BJ (cell line): ENCODE results near the gene SELENOF. TPM values are rescaled to one million over a fixed set of nuclear protein-coding genes. Genes with fewer than 3 reads are reported as not detected.

Experiments used
- CTCF ChIA-PET: fragments of 350-600 bp; formaldehyde crosslinking; extraction: SDS; loops from one replicate; lab custom pipeline; 2021; ENCODE audit warnings: antibody characterized with exemption, inconsistent platforms; lab: Yijun Ruan, JAX
- POLR2A ChIA-PET: fragments of 300-600 bp; sonication (Branson Sonifier 250); formaldehyde crosslinking; extraction: SDS; loops from one replicate; lab custom pipeline; 2021; ENCODE audit warnings: antibody characterized with exemption; lab: Charles Lee
- DNase-seq: peaks from one replicate; pipeline ENCODE4 v3.0.0-alpha.2; 2011; ENCODE audit warnings: low read depth
- H3K27me3 ChIP-seq: 2 replicates; pipeline ENCODE4 v1.6.0; 2011; ENCODE audit warnings: low read length; ENCODE audit not compliant: control insufficient read depth, insufficient read depth
- H3K36me3 ChIP-seq: 2 replicates; pipeline ENCODE4 v1.5.1; 2011; ENCODE audit warnings: low read length; ENCODE audit not compliant: control insufficient read depth, insufficient read depth
- H3K4me3 ChIP-seq: 2 replicates; pipeline ENCODE4 v1.5.1; 2011; ENCODE audit warnings: low read depth, mild to moderate bottlenecking, control low read depth, low read length
- polyA plus RNA-seq: library from polyadenylated mRNA; depleted of rRNA; stranded (reverse); fragments of >200 nt; gene quantifications from 2 replicates; pipeline ENCODE4 v1.2.3, GENCODE V29; 2011
- TF ChIP-seq, protein P1 (sequence below): IDR thresholded peaks from 2 replicates; pipeline ENCODE4 v1.5.1; 2011; ENCODE audit warnings: low read depth, mild to moderate bottlenecking, control low read depth, inconsistent platforms, low read length, moderate library complexity; ENCODE audit not compliant: insufficient read depth

The SELENOF gene
- polyA plus RNA-seq, 1 experiment = 115 TPM

DNA sequence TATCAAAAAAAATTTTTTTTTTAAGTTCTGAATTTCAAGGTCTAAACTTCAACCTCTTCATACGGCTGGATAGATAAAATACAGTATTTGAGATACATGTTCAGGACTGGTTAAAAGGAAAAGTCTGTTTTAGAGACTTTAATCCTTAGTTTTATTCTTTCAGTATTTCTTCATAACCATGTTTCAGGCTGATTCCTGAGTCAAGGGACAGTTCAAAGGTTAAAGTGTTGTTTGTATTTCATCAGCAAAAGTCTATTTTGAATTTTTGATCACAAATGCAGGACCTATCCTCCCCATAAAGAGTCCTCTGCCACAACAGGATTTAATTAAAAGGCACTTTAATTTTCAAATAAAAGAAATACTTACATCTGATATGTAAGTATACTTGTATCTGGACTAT lies 53.5 kb downstream of the SELENOF start:
- Histone ChIP-seq H3K4me3 (no peak overlapping the region), H3K36me3 (no peaks in the 10 kb centered on the region), H3K27me3 (no peaks in the 10 kb centered on the region)
- ChIA-PET CTCF (interaction anchor here (0.7 to 0.9 kb wide), 2 partner anchors 11 to 125 kb away, joined by 3 to 4 read pairs; no protein-coding TSS in a partner anchor), POLR2A (no interaction called here)
- no peak for DNase-seq
- TF ChIP-seq, protein P1, sequence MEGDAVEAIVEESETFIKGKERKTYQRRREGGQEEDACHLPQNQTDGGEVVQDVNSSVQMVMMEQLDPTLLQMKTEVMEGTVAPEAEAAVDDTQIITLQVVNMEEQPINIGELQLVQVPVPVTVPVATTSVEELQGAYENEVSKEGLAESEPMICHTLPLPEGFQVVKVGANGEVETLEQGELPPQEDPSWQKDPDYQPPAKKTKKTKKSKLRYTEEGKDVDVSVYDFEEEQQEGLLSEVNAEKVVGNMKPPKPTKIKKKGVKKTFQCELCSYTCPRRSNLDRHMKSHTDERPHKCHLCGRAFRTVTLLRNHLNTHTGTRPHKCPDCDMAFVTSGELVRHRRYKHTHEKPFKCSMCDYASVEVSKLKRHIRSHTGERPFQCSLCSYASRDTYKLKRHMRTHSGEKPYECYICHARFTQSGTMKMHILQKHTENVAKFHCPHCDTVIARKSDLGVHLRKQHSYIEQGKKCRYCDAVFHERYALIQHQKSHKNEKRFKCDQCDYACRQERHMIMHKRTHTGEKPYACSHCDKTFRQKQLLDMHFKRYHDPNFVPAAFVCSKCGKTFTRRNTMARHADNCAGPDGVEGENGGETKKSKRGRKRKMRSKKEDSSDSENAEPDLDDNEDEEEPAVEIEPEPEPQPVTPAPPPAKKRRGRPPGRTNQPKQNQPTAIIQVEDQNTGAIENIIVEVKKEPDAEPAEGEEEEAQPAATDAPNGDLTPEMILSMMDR = no peak

DNA sequence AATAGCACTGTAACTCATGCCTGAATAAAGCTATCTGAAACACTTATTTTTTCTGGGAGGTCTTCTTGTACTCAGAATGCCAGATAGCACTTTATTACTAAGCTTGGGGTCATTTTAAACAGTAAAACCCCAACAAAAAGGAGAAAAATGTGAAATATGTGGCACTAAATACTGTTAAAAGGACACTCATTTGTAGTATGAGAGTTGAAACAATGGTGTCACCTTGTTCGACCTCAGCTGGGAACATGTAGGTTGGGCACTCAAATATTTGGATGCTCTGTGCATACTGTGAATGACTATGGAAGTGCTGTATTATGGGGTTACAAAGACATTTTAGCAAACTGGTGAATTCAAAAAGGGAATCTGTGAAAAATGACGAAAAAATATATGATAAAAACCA lies 53.9 kb downstream of the SELENOF start:
- CTCF ChIA-PET = interaction anchor here (0.7 kb wide), 1 partner anchor 124 kb away, joined by 3 read pairs; no protein-coding TSS in a partner anchor
- no peak overlapping the region for H3K4me3 ChIP-seq
- TF ChIP-seq, protein P1 = no peak
- no peaks in the 10 kb centered on the region for H3K36me3 ChIP-seq
- POLR2A ChIA-PET = no interaction called here
- no peak for DNase-seq
- no peaks in the 10 kb centered on the region for H3K27me3 ChIP-seq

DNA sequence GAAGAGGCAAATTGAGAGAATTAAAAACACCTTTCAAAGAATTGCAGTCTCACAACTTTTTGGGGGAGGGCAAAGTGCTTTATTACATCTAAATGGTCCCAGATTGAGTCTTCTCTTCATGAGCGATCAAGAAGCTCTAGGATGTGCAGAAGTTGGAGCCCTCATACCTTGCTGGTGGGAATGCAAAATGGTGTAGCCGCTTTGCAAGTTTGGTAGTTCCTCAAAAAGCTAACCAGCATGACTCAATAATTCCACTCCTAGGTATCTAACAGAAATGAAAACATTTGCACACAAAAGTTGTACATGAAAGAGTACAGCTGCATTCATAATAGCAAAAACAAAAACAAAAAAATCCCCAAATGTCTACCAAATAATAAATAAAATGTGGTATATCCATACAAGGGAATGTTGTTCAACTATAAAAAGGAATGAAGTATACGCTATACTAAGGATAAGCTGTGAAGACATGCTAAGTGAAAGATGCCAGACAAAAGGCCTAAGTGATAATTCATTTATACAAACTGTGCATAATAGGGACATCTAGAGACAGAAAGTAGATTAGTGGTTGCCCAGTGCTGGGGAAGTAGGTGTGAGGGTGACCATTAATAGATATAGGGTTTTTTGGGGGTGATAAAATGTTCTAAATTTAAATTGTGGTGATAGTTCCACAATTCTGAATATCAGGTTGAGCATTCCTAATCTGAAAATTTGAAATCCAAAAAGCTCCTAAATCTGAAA lies 55.2 kb downstream of the SELENOF start:
- DNase-seq = no peak
- Histone ChIP-seq H3K4me3 (no peak overlapping the region), H3K36me3 (no peaks in the 10 kb centered on the region), H3K27me3 (no peaks in the 10 kb centered on the region)
- ChIA-PET CTCF (no interaction called here), POLR2A (no interaction called here)
- TF ChIP-seq, protein P1 = no peak

DNA sequence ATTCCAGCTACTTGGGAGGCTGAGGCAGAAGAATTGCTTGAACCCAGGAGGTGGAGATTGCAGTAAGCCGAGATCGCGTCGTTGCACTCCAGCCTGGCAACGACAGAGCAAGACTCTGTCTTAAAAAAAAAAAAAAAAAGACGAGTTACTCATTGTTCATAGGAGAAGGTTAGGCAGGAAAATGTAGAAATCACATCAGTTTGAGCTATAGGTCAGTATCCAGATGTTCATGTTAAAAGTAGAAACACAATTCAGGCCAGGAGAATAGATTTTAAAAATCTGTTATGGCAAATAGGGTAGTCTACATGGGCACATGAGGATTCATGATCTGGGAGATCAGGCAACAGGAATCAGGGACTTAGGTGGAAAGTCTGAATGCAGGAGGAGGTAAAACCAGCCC lies 57.7 kb downstream of the SELENOF start:
- DNase-seq = no peak
- CTCF ChIA-PET = no interaction called here
- POLR2A ChIA-PET = interaction anchor here (0.9 kb wide), 1 partner anchor 10 kb away, joined by 4 read pairs; no protein-coding TSS in a partner anchor
- no peaks in the 10 kb centered on the region for H3K27me3 ChIP-seq
- H3K36me3 ChIP-seq = no peaks in the 10 kb centered on the region
- TF ChIP-seq, protein P1 = no peak
- H3K4me3 ChIP-seq = no peak overlapping the region

DNA sequence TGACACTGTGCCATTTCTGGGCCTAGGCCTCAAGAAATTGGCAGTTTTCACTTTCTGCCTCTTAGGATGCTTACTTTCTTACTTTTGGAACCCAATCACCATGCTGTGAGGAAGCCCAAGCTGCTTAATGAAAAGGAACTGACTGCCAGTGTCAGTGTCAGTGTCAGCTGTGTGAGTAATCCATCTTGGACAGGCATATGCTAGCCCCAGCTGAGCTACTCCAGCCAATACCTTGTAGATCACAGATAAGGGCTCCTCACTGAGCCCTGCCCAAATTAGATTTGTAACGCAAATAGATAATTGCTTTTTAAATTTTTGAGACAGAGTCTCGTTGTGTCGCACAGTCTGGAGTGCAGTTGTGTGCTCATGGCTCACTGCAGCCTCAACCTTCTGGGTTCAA lies 59.6 kb downstream of the SELENOF start:
- Histone ChIP-seq H3K27me3 (no peaks in the 10 kb centered on the region), H3K4me3 (no peak overlapping the region), H3K36me3 (no peaks in the 10 kb centered on the region)
- ChIA-PET CTCF (interaction anchor here (0.6 kb wide), 1 partner anchor 42 kb away, joined by 3 read pairs; no protein-coding TSS in a partner anchor), POLR2A (no interaction called here)
- TF ChIP-seq, protein P1 = no peak
- no peak for DNase-seq
